Fibroblast of villous mesenchyme (primary cell): ENCODE results near the gene HACD2. TPM values are rescaled to one million over a fixed set of nuclear protein-coding genes. Genes with fewer than 3 reads are reported as not detected.

Experiments
- DNase-seq: peaks from one replicate; pipeline ENCODE4 v3.0.0-alpha.2; 2010; ENCODE audit warnings: low read depth
- H3K4me3 ChIP-seq: 2 replicates; pipeline ENCODE4 v1.5.1; 2011; ENCODE audit warnings: low read depth, mild to moderate bottlenecking, low read length
- CTCF ChIP-seq: IDR thresholded peaks from 2 replicates; pipeline ENCODE4 v1.5.1; 2012; ENCODE audit warnings: low read depth, mild to moderate bottlenecking, low read length; ENCODE audit not compliant: insufficient read depth
- total RNA-seq: library from RNA; depleted of rRNA; stranded (reverse); fragments of >200 nt; gene quantifications from 2 replicates; pipeline ENCODE4 v1.2.3, GENCODE V29; 2012

The HACD2 gene
- total RNA-seq, 1 donor: 51.8 TPM

GRCh38 chr3:123521179-123521969 lies 63.5 kb downstream of the HACD2 start:
- no peak for DNase-seq
- no peak for TF ChIP-seq CTCF
- no peak overlapping the region for H3K4me3 ChIP-seq

- DNase-seq: no peak
- H3K4me3 ChIP-seq: no peak overlapping the region
- no peak for TF ChIP-seq CTCF
Observed at GRCh38 chr3:123520656-123521055, 64.2 kb downstream of the HACD2 start.

GRCh38 chr3:123518892-123519485 lies 65.9 kb downstream of the HACD2 start:
- no peak for TF ChIP-seq CTCF
- DNase-seq: no peak
- H3K4me3 ChIP-seq: no peak overlapping the region

- no peak for TF ChIP-seq CTCF
- H3K4me3 ChIP-seq: no peak overlapping the region
- no peak for DNase-seq
Observed at GRCh38 chr3:123511726-123512125, 73.1 kb downstream of the HACD2 start.

- H3K4me3 ChIP-seq: no peak overlapping the region
- no peak for TF ChIP-seq CTCF
- DNase-seq: no peak
Observed at GRCh38 chr3:123511084-123511483, 73.8 kb downstream of the HACD2 start.

- no peak for TF ChIP-seq CTCF
- H3K4me3 ChIP-seq: no peak overlapping the region
- peak; percentile 28 for DNase-seq
Observed at GRCh38 chr3:123508178-123508577, 76.7 kb downstream of the HACD2 start.
